CD4-positive, alpha-beta T cell treated with Interleukin-17A for 4 hours (primary cell): ENCODE data around the gene TMEM237.

Experiments
- DNase-seq: peaks from one replicate; pipeline ENCODE4 v3.0.0-alpha.2; 2020; ENCODE audit warnings: mixed read lengths

The TMEM237 gene

GRCh38 chr2:201639205-201639604 is 4.1 kb downstream of the TMEM237 start:
- no peak for DNase-seq

GRCh38 chr2:201638326-201638725 is 5.0 kb downstream of the TMEM237 start:
- DNase-seq, result no peak

- no peak for DNase-seq
Measured at GRCh38 chr2:201633661-201634249, 9.5 kb downstream of the TMEM237 start.

- no peak for DNase-seq
Measured at GRCh38 chr2:201631041-201631440, 12.3 kb downstream of the TMEM237 start.

- no peak for DNase-seq
Measured at GRCh38 chr2:201630577-201630976, 12.7 kb downstream of the TMEM237 start.

- no peak for DNase-seq
Measured at GRCh38 chr2:201628545-201628944, 14.8 kb downstream of the TMEM237 start.

- DNase-seq, result no peak
Measured at GRCh38 chr2:201622306-201622970, 20.9 kb downstream of the TMEM237 start.

GRCh38 chr2:201621293-201621999 is 21.9 kb downstream of the TMEM237 start:
- DNase-seq, result no peak

GRCh38 chr2:201618744-201619662 is 24.3 kb downstream of the TMEM237 start:
- DNase-seq, result no peak

GRCh38 chr2:201608021-201608420 is 35.3 kb downstream of the TMEM237 start:
- no peak for DNase-seq

GRCh38 chr2:201607568-201607967 is 35.7 kb downstream of the TMEM237 start:
- DNase-seq, result no peak

GRCh38 chr2:201600906-201601305 is 42.4 kb downstream of the TMEM237 start:
- no peak for DNase-seq

- DNase-seq, result no peak
Measured at GRCh38 chr2:201597397-201597796, 45.9 kb downstream of the TMEM237 start.

- no peak for DNase-seq
Measured at GRCh38 chr2:201580486-201580885, 62.8 kb downstream of the TMEM237 start.

- no peak for DNase-seq
Measured at GRCh38 chr2:201579536-201579935, 63.8 kb downstream of the TMEM237 start.

- no peak for DNase-seq
Measured at GRCh38 chr2:201575971-201576370, 67.3 kb downstream of the TMEM237 start.

- DNase-seq, result no peak
Measured at GRCh38 chr2:201574766-201575165, 68.5 kb downstream of the TMEM237 start.

GRCh38 chr2:201572846-201573508 is 70.3 kb downstream of the TMEM237 start:
- no peak for DNase-seq
